Skeletal muscle satellite cell (primary cell): ENCODE results near the gene RAB30.

Experiments used
- H3K27me3 ChIP-seq: 2 replicates; pipeline ENCODE4 v1.7.0; 2013; ENCODE audit warnings: low read length; ENCODE audit not compliant: control insufficient read depth, insufficient read depth
- H3K36me3 ChIP-seq: 2 replicates; pipeline ENCODE4 v1.7.0; 2013; ENCODE audit warnings: mild to moderate bottlenecking, control low read depth, low read length; ENCODE audit not compliant: insufficient read depth
- H3K4me1 ChIP-seq: 2 replicates; pipeline ENCODE4 v1.7.0; 2013; ENCODE audit warnings: low read length; ENCODE audit not compliant: control insufficient read depth, insufficient read depth
- H3K4me2 ChIP-seq: 2 replicates; pipeline ENCODE4 v1.7.0; 2013; ENCODE audit warnings: mild to moderate bottlenecking, low read length
- H3K4me3 ChIP-seq: 2 replicates; pipeline ENCODE4 v1.7.0; 2013; ENCODE audit warnings: low read length
- H3K9ac ChIP-seq: 2 replicates; pipeline ENCODE4 v1.7.0; 2013; ENCODE audit warnings: mild to moderate bottlenecking, low read depth, low read length, moderate library complexity
- H3K9me3 ChIP-seq: replicated peaks from 2 replicates; pipeline ENCODE4 v1.7.0; 2013; ENCODE audit warnings: mild to moderate bottlenecking, control low read depth, low read length

RAB30 gene

GRCh38 chr11:82994604-82995230 lies 77.0 kb downstream of the RAB30 start:
- H3K9me3 ChIP-seq: no peaks in the 10 kb centered on the region
- no peak overlapping the region for H3K4me2 ChIP-seq
- H3K27me3 ChIP-seq: no peaks in the 10 kb centered on the region
- peaks cover 9% of the 10 kb centered on the region for H3K4me1 ChIP-seq
- no peak overlapping the region for H3K4me3 ChIP-seq
- H3K36me3 ChIP-seq: no peaks in the 10 kb centered on the region
- H3K9ac ChIP-seq: no peak overlapping the region

- no peak overlapping the region for H3K9ac ChIP-seq
- peaks cover 5% of the 10 kb centered on the region for H3K4me1 ChIP-seq
- H3K27me3 ChIP-seq: no peaks in the 10 kb centered on the region
- no peaks in the 10 kb centered on the region for H3K36me3 ChIP-seq
- H3K4me2 ChIP-seq: no peak overlapping the region
- H3K4me3 ChIP-seq: no peak overlapping the region
- no peaks in the 10 kb centered on the region for H3K9me3 ChIP-seq
Observed at GRCh38 chr11:82992223-82992622, 79.5 kb downstream of the RAB30 start.

GRCh38 chr11:82989628-82990404 lies 81.9 kb downstream of the RAB30 start:
- no peak overlapping the region for H3K4me3 ChIP-seq
- no peak overlapping the region for H3K9ac ChIP-seq
- H3K4me1 ChIP-seq: no peaks in the 10 kb centered on the region
- peaks cover 9% of the 10 kb centered on the region for H3K36me3 ChIP-seq
- no peak overlapping the region for H3K4me2 ChIP-seq
- no peaks in the 10 kb centered on the region for H3K9me3 ChIP-seq
- no peaks in the 10 kb centered on the region for H3K27me3 ChIP-seq

- no peaks in the 10 kb centered on the region for H3K4me1 ChIP-seq
- no peaks in the 10 kb centered on the region for H3K9me3 ChIP-seq
- no peaks in the 10 kb centered on the region for H3K27me3 ChIP-seq
- H3K36me3 ChIP-seq: peaks cover 14% of the 10 kb centered on the region
- no peak overlapping the region for H3K4me3 ChIP-seq
- H3K4me2 ChIP-seq: no peak overlapping the region
- no peak overlapping the region for H3K9ac ChIP-seq
Observed at GRCh38 chr11:82988936-82989627, 82.6 kb downstream of the RAB30 start.

- Histone ChIP-seq H3K9me3 (no peaks in the 10 kb centered on the region), H3K4me2 (no peak overlapping the region), H3K4me1 (no peaks in the 10 kb centered on the region), H3K9ac (no peak overlapping the region), H3K27me3 (no peaks in the 10 kb centered on the region), H3K4me3 (no peak overlapping the region), H3K36me3 (peaks cover 16% of the 10 kb centered on the region)
Observed at GRCh38 chr11:82987997-82988396, 83.7 kb downstream of the RAB30 start.

GRCh38 chr11:82986446-82986845 lies 85.3 kb downstream of the RAB30 start:
- Histone ChIP-seq H3K27me3 (no peaks in the 10 kb centered on the region), H3K36me3 (peaks cover 22% of the 10 kb centered on the region), H3K4me2 (no peak overlapping the region), H3K9me3 (no peaks in the 10 kb centered on the region), H3K9ac (no peak overlapping the region), H3K4me3 (no peak overlapping the region), H3K4me1 (no peaks in the 10 kb centered on the region)

GRCh38 chr11:82981852-82982251 lies 89.8 kb downstream of the RAB30 start:
- peaks cover 36% of the 10 kb centered on the region for H3K4me1 ChIP-seq
- no peak overlapping the region for H3K4me2 ChIP-seq
- H3K27me3 ChIP-seq: no peaks in the 10 kb centered on the region
- H3K4me3 ChIP-seq: no peak overlapping the region
- H3K9ac ChIP-seq: no peak overlapping the region
- H3K36me3 ChIP-seq: peaks cover 24% of the 10 kb centered on the region
- H3K9me3 ChIP-seq: no peaks in the 10 kb centered on the region

GRCh38 chr11:82980947-82981346 lies 90.8 kb downstream of the RAB30 start:
- Histone ChIP-seq H3K4me2 (no peak overlapping the region), H3K27me3 (no peaks in the 10 kb centered on the region), H3K9me3 (no peaks in the 10 kb centered on the region), H3K4me3 (no peak overlapping the region), H3K9ac (no peak overlapping the region), H3K36me3 (peaks cover 21% of the 10 kb centered on the region), H3K4me1 (peaks cover 36% of the 10 kb centered on the region)

- Histone ChIP-seq H3K4me1 (peaks cover 38% of the 10 kb centered on the region), H3K4me2 (peak overlapping the region; percentile 38), H3K36me3 (peaks cover 17% of the 10 kb centered on the region), H3K9me3 (no peaks in the 10 kb centered on the region), H3K9ac (peak overlapping the region; percentile 43), H3K4me3 (no peak overlapping the region), H3K27me3 (no peaks in the 10 kb centered on the region)
Observed at GRCh38 chr11:82980292-82980691, 91.4 kb downstream of the RAB30 start.

- no peaks in the 10 kb centered on the region for H3K9me3 ChIP-seq
- no peaks in the 10 kb centered on the region for H3K27me3 ChIP-seq
- peak overlapping the region; percentile 33 for H3K4me2 ChIP-seq
- peaks cover 38% of the 10 kb centered on the region for H3K4me1 ChIP-seq
- H3K36me3 ChIP-seq: peaks cover 17% of the 10 kb centered on the region
- peak overlapping the region; percentile 43 for H3K9ac ChIP-seq
- peak overlapping the region; percentile 28 for H3K4me3 ChIP-seq
Observed at GRCh38 chr11:82979824-82980223, 91.9 kb downstream of the RAB30 start.

GRCh38 chr11:82978422-82979099 lies 93.1 kb downstream of the RAB30 start:
- Histone ChIP-seq H3K9ac (no peak overlapping the region), H3K9me3 (no peaks in the 10 kb centered on the region), H3K27me3 (no peaks in the 10 kb centered on the region), H3K4me3 (no peak overlapping the region), H3K4me2 (no peak overlapping the region), H3K36me3 (peaks cover 10% of the 10 kb centered on the region), H3K4me1 (peaks cover 38% of the 10 kb centered on the region)
